A549 (cell line): ENCODE data around the gene RGL1.

Source experiments
- CBX2 ChIP-seq: fragments of 200-600 bp; sonication (generic); IDR thresholded peaks from 2 replicates; pipeline ENCODE4 v1.6.1; 2016; ENCODE audit warnings: low read depth, mild to moderate bottlenecking, borderline replicate concordance
- EP300 ChIP-seq, 2 experiments: fragments of >200 bp; sonication (Bioruptor Twin); formaldehyde crosslinking; IDR thresholded peaks; 2 replicates in 1 of 2; 3 replicates in 1 of 2; pipeline ENCODE4 v1.6.1; 2016 to 2017
- KDM1A ChIP-seq: fragments of 200-600 bp; sonication (generic); IDR thresholded peaks from 2 replicates; pipeline ENCODE4 v1.6.1; 2016; ENCODE audit warnings: low read depth, mild to moderate bottlenecking
- MAFK ChIP-seq: fragments of 450-650 bp; IDR thresholded peaks from 2 replicates; pipeline ENCODE4 v1.6.1; 2014; ENCODE audit not compliant: partially characterized antibody
- NR3C1 ChIP-seq: fragments of >200 bp; sonication (Bioruptor Twin); formaldehyde crosslinking; IDR thresholded peaks from 3 replicates; pipeline ENCODE4 v1.6.1; 2017
- POLR2A ChIP-seq: IDR thresholded peaks from 2 replicates; pipeline ENCODE4 v1.6.1; 2012; ENCODE audit warnings: mild to moderate bottlenecking, low read length
- RCOR1 ChIP-seq: fragments of 150-350 bp; IDR thresholded peaks from 2 replicates; pipeline ENCODE4 v1.6.1; 2014; ENCODE audit warnings: antibody characterized with exemption, low read length, low read depth
- REST ChIP-seq: fragments of 200-600 bp; sonication (generic); IDR thresholded peaks from 2 replicates; pipeline ENCODE4 v1.6.1; 2016; ENCODE audit warnings: antibody characterized with exemption, mild to moderate bottlenecking, moderate library complexity
- ZC3H11A ChIP-seq: fragments of 450-650 bp; IDR thresholded peaks from 2 replicates; pipeline ENCODE4 v1.6.1; 2014; ENCODE audit warnings: antibody characterized with exemption, mild to moderate bottlenecking
- ZFP36 ChIP-seq: fragments of 450-650 bp; IDR thresholded peaks from 2 replicates; pipeline ENCODE4 v1.6.1; 2014; ENCODE audit warnings: borderline replicate concordance; ENCODE audit not compliant: partially characterized antibody
- TF ChIP-seq, protein P1 (sequence below): fragments of >200 bp; sonication (Bioruptor Twin); formaldehyde crosslinking; IDR thresholded peaks from 3 replicates; pipeline ENCODE4 v1.5.1; 2016
- TF ChIP-seq, protein P2 (sequence below): IDR thresholded peaks from 2 replicates; pipeline ENCODE4 v1.6.1; 2012

GRCh38 chr1:183909672-183910071 lies 104.8 kb downstream of the RGL1 start:
- TF ChIP-seq POLR2A (no peak), MAFK (no peak), ZC3H11A (no peak), ZFP36 (no peak), REST (no peak), CBX2 (no peak), EP300 (IDR thresholded peaks at IDR 0.05) (no peak), RCOR1 (no peak), NR3C1 (no peak), KDM1A (no peak)
- TF ChIP-seq, protein P1, sequence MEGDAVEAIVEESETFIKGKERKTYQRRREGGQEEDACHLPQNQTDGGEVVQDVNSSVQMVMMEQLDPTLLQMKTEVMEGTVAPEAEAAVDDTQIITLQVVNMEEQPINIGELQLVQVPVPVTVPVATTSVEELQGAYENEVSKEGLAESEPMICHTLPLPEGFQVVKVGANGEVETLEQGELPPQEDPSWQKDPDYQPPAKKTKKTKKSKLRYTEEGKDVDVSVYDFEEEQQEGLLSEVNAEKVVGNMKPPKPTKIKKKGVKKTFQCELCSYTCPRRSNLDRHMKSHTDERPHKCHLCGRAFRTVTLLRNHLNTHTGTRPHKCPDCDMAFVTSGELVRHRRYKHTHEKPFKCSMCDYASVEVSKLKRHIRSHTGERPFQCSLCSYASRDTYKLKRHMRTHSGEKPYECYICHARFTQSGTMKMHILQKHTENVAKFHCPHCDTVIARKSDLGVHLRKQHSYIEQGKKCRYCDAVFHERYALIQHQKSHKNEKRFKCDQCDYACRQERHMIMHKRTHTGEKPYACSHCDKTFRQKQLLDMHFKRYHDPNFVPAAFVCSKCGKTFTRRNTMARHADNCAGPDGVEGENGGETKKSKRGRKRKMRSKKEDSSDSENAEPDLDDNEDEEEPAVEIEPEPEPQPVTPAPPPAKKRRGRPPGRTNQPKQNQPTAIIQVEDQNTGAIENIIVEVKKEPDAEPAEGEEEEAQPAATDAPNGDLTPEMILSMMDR = no peak
- TF ChIP-seq, protein P2, sequence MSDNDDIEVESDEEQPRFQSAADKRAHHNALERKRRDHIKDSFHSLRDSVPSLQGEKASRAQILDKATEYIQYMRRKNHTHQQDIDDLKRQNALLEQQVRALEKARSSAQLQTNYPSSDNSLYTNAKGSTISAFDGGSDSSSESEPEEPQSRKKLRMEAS = no peak
